PC-3 (cell line): ENCODE measurements around the gene TAP2. TPM values are rescaled to one million over a fixed set of nuclear protein-coding genes. Genes with fewer than 3 reads are reported as not detected.
"Not testable (repeated sequence)": the region's sequence is repeated elsewhere in the genome, so short reads cannot be mapped to it uniquely, and the experiment has no call there.

Experiments
- ATAC-seq: fragments of 200-7000 bp; cut with Tn5 transposase; 2 replicates; pipeline ENCODE4 v1.9.1; 2020; ENCODE audit warnings: mild to moderate bottlenecking, moderate library complexity
- BruUV-seq: library from RNA; stranded (reverse); fragments of 400-500 nt; replicated peaks from 2 replicates; lab custom pipeline; 2021; lab: Mats Ljungman, UMichigan
- CTCF ChIA-PET: fragments of 300-600 bp; sonication (Branson Sonifier 250); formaldehyde crosslinking; loops from one replicate; lab custom pipeline; 2022; ENCODE audit warnings: antibody characterized with exemption; lab: Charles Lee
- POLR2A ChIA-PET: fragments of 300-600 bp; sonication (Branson Sonifier 250); formaldehyde crosslinking; loops from one replicate; lab custom pipeline; 2022; ENCODE audit warnings: antibody characterized with exemption; ENCODE audit not compliant: unreplicated experiment; lab: Charles Lee
- DNase-seq: peaks from one replicate; pipeline ENCODE4 v3.0.0-alpha.2; 2015
- H2AFZ ChIP-seq: fragments of 300-600 bp; sonication (generic); 2 replicates; pipeline ENCODE4 v1.6.0; 2016; ENCODE audit warnings: antibody characterized with exemption, low read length
- H3F3A ChIP-seq: fragments of 300-600 bp; sonication (generic); one replicate; pipeline ENCODE4 v1.6.0; 2017; ENCODE audit warnings: antibody characterized with exemption, low read length, control low read depth, mild to moderate bottlenecking; ENCODE audit not compliant: unreplicated experiment
- H3K27ac ChIP-seq: fragments of 300-600 bp; sonication (generic); 2 replicates; pipeline ENCODE4 v1.5.1; 2016; ENCODE audit warnings: mild to moderate bottlenecking, low read length
- H3K27me3 ChIP-seq: fragments of 300-600 bp; sonication (generic); 2 replicates; pipeline ENCODE4 v1.6.1; 2016; ENCODE audit warnings: low read length, mixed read lengths
- H3K36me3 ChIP-seq: fragments of 300-600 bp; sonication (generic); 2 replicates; pipeline ENCODE4 v1.6.1; 2016; ENCODE audit warnings: low read depth, mixed run types, low read length, mixed read lengths
- H3K4me1 ChIP-seq: fragments of 300-600 bp; sonication (generic); 2 replicates; pipeline ENCODE4 v1.5.1; 2016; ENCODE audit warnings: low read length; ENCODE audit not compliant: insufficient read depth
- H3K4me2 ChIP-seq: fragments of 300-600 bp; sonication (generic); 2 replicates; pipeline ENCODE4 v1.6.0; 2016; ENCODE audit warnings: low read length
- H3K4me3 ChIP-seq: fragments of 300-600 bp; sonication (generic); 2 replicates; pipeline ENCODE4 v1.5.1; 2016; ENCODE audit warnings: mild to moderate bottlenecking, low read length, mixed read lengths
- H3K79me2 ChIP-seq: fragments of 300-600 bp; sonication (generic); 2 replicates; pipeline ENCODE4 v1.6.1; 2017; ENCODE audit warnings: low read length, mixed read lengths
- H3K9ac ChIP-seq: fragments of 300-600 bp; sonication (generic); 2 replicates; pipeline ENCODE4 v1.6.0; 2016; ENCODE audit warnings: mild to moderate bottlenecking, low read length
- H3K9me2 ChIP-seq: fragments of 300-600 bp; sonication (generic); replicated peaks from 2 replicates; pipeline ENCODE4 v1.6.1; 2016; ENCODE audit warnings: mixed run types, low read length, mixed read lengths
- H3K9me3 ChIP-seq: fragments of 300-600 bp; sonication (generic); 2 replicates; pipeline ENCODE4 v1.6.1; 2016; ENCODE audit warnings: low read length, mixed read lengths
- H4K20me1 ChIP-seq: fragments of 300-600 bp; sonication (generic); 2 replicates; pipeline ENCODE4 v1.6.1; 2016; ENCODE audit warnings: low read length, mixed read lengths
- EZH2 ChIP-seq: fragments of 300-600 bp; sonication (generic); IDR thresholded peaks from one replicate; pipeline ENCODE4 v1.6.1; 2017; ENCODE audit warnings: antibody characterized with exemption, mild to moderate bottlenecking, low read length; ENCODE audit not compliant: unreplicated experiment
- EZH2phosphoT487 ChIP-seq: fragments of 300-600 bp; sonication (generic); IDR thresholded peaks from 2 replicates; pipeline ENCODE4 v1.6.1; 2018; ENCODE audit warnings: mild to moderate bottlenecking, antibody characterized with exemption, low read length, borderline replicate concordance
- intact Hi-C: fragments of 100-400 bp; cut with micrococcal nuclease; formaldehyde crosslinking; loops from 2 replicates; pipeline ENCODE4 v1.9.0; 2023
- total RNA-seq: library from RNA; depleted of rRNA; stranded (reverse); fragments of >200 nt; gene quantifications from 2 replicates; pipeline ENCODE4 v1.2.3, GENCODE V29; 2014
- TF ChIP-seq, protein P1 (sequence below): fragments of 300-600 bp; sonication (generic); conservative IDR thresholded peaks from 2 replicates; pipeline ENCODE4 v1.5.1; 2017; ENCODE audit warnings: antibody characterized with exemption, low read depth, mild to moderate bottlenecking, low read length

Gene TAP2
- total RNA-seq, 1 experiment from 2014 or later = 93.0 TPM

DNA sequence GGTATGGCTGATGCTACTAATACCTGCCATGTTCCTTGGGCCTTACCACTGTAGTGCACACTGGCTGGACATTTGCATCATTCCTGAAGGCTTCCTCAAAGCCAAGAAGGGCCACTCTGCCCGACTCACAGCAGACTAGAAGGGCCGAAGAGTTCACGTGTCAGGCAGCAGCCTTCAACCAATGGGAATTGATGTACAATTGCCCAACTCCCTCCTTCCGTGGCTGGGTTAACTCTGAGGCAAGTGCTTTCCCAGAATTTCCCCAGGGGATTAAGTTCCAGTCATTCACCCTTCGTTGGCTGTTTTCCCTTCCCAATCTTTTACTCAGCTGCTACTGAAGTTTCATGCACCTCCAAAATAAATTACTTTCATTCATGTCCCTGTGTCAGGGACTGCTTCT is 45.2 kb upstream of the TAP2 start:
- H2AFZ ChIP-seq = no peak overlapping the region
- H3F3A ChIP-seq = no peaks in the 10 kb centered on the region
- H3K4me3 ChIP-seq = no peak overlapping the region
- no peaks in the 10 kb centered on the region for H3K9me2 ChIP-seq
- no peaks in the 10 kb centered on the region for H3K79me2 ChIP-seq
- CTCF ChIA-PET = no interaction called here
- BruUV-seq = no TSS peak
- TF ChIP-seq EZH2 = no peak
- TF ChIP-seq, protein P1, sequence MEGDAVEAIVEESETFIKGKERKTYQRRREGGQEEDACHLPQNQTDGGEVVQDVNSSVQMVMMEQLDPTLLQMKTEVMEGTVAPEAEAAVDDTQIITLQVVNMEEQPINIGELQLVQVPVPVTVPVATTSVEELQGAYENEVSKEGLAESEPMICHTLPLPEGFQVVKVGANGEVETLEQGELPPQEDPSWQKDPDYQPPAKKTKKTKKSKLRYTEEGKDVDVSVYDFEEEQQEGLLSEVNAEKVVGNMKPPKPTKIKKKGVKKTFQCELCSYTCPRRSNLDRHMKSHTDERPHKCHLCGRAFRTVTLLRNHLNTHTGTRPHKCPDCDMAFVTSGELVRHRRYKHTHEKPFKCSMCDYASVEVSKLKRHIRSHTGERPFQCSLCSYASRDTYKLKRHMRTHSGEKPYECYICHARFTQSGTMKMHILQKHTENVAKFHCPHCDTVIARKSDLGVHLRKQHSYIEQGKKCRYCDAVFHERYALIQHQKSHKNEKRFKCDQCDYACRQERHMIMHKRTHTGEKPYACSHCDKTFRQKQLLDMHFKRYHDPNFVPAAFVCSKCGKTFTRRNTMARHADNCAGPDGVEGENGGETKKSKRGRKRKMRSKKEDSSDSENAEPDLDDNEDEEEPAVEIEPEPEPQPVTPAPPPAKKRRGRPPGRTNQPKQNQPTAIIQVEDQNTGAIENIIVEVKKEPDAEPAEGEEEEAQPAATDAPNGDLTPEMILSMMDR = no peak
- no peak for TF ChIP-seq EZH2phosphoT487
- peaks cover 10% of the 10 kb centered on the region; the same call in 1 of the 2 replicates for H3K27me3 ChIP-seq
- intact Hi-C loops = loop anchor here (10.0 kb wide), 1 partner anchor 261 kb away; no protein-coding TSS in a partner anchor
- no peaks in the 10 kb centered on the region for H4K20me1 ChIP-seq
- POLR2A ChIA-PET = no interaction called here
- H3K4me1 ChIP-seq = 0 out of 2 replicates have a peak, but pooled peaks cover 4% of the 10 kb centered on the region
- no peak overlapping the region for H3K27ac ChIP-seq
- no peaks in the 10 kb centered on the region for H3K9me3 ChIP-seq
- H3K4me2 ChIP-seq = no peak overlapping the region
- H3K9ac ChIP-seq = no peak overlapping the region
- DNase-seq (no peak), ATAC-seq (no peak)
- H3K36me3 ChIP-seq = no peaks in the 10 kb centered on the region

DNA sequence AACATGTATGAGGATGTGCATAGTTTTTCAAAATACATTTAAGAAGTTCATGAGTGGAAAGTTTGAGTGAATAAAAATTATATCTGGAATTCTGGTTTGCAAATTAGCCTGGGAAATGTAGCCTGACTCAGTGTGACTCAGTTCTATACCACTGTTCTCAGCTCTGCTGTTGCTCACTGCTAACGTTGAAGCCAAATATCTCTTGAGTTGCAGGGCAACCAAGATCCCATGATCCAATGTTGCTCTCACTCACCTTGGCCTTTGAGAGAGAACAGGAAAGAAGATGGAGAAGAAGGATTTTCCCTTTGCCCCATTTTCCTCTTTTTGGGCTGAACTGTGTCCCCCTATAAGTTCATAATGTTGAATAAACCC is 44.3 kb upstream of the TAP2 start:
- Histone ChIP-seq H3K4me1 (0 out of 2 replicates have a peak, but pooled peaks cover 4% of the 10 kb centered on the region), H2AFZ (no peak overlapping the region), H4K20me1 (no peaks in the 10 kb centered on the region), H3K9me2 (no peaks in the 10 kb centered on the region), H3K27me3 (peaks cover 13% of the 10 kb centered on the region), H3F3A (no peaks in the 10 kb centered on the region), H3K27ac (no peak overlapping the region), H3K4me2 (no peak overlapping the region), H3K4me3 (no peak overlapping the region), H3K36me3 (no peaks in the 10 kb centered on the region), H3K9me3 (no peaks in the 10 kb centered on the region), H3K79me2 (no peaks in the 10 kb centered on the region), H3K9ac (no peak overlapping the region)
- no TSS peak for BruUV-seq
- POLR2A ChIA-PET = no interaction called here
- ATAC-seq = peak; percentile 56
- DNase-seq = peak; percentile 53
- intact Hi-C loops = loop anchor here (10.0 kb wide), 1 partner anchor 262 kb away; no protein-coding TSS in a partner anchor
- CTCF ChIA-PET = interaction anchor here (1.1 kb wide), 1 partner anchor 102 kb away, joined by 9 read pairs; no protein-coding TSS in a partner anchor
- TF ChIP-seq EZH2 (no peak), EZH2phosphoT487 (no peak)
- TF ChIP-seq, protein P1 = no peak

DNA sequence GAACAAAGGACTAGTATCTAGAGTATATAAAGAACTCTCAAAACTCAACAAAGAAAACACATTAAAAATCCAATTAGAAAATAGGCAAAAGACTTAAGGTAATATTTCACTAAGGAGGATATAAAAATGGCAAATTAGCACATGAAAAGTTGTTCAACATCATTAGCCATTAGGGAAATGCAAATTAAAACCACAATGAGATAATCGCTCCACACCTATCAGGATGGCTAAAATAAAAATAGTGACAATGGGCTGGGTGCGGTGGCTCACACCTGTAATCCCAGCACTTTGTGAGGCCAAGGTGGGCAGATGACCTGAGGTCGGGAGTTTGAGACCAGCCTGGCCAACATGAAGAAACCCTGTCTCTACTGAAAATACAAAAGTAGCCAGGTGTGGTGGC is 42.4 kb upstream of the TAP2 start:
- BruUV-seq, CTCF ChIA-PET, POLR2A ChIA-PET: not testable (repeated sequence)

More for the DNA sequence above, 42.4 kb upstream of the TAP2 start:
- peaks cover 28% of the 10 kb centered on the region for H3K27me3 ChIP-seq
- H3K4me2 ChIP-seq, H3K27ac ChIP-seq, H3K36me3 ChIP-seq, H4K20me1 ChIP-seq, H2AFZ ChIP-seq, H3K9me3 ChIP-seq, H3F3A ChIP-seq, H3K9ac ChIP-seq, ATAC-seq, H3K79me2 ChIP-seq, H3K4me3 ChIP-seq, H3K4me1 ChIP-seq, DNase-seq, H3K9me2 ChIP-seq: not testable (repeated sequence)
- intact Hi-C loops = loop anchor here (10.0 kb wide), 1 partner anchor 264 kb away; no protein-coding TSS in a partner anchor
